Astrocyte (in vitro differentiated cells and primary cell): ENCODE measurements around the gene TOX3.

Experiments
- EZH2 ChIP-seq: IDR thresholded peaks from 2 replicates; pipeline ENCODE4 v1.6.1; 2012; ENCODE audit warnings: mild to moderate bottlenecking, low read length, inconsistent platforms; ENCODE audit not compliant: insufficient read depth
- TF ChIP-seq, protein P1 (sequence below): IDR thresholded peaks from 2 replicates; pipeline ENCODE4 v1.5.1; 2011; ENCODE audit warnings: low read depth, mild to moderate bottlenecking, inconsistent platforms, low read length, moderate library complexity; ENCODE audit not compliant: insufficient read depth

DNA sequence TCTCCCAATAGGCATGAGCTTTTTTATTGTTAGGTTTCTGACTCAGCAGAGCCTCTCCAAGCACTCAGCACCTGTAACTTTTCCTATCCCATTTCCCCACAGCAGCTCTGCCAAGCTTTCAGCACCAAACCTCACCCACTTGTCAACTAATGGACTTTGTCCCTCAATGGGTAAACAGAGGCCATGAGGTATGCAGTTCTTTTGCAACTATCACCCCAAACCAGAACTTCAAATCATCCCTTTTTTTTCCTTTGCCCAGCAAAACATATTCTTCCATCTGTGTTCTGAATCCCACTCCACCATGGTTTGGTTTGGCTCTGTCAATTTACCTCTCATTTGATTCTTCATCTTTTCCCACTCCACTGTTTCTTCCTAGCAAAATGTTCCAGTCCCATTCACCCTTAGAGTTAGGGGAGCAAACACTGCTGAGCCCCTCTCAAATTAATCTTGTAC lies 58.1 kb downstream of the TOX3 start:
- TF ChIP-seq, protein P1, sequence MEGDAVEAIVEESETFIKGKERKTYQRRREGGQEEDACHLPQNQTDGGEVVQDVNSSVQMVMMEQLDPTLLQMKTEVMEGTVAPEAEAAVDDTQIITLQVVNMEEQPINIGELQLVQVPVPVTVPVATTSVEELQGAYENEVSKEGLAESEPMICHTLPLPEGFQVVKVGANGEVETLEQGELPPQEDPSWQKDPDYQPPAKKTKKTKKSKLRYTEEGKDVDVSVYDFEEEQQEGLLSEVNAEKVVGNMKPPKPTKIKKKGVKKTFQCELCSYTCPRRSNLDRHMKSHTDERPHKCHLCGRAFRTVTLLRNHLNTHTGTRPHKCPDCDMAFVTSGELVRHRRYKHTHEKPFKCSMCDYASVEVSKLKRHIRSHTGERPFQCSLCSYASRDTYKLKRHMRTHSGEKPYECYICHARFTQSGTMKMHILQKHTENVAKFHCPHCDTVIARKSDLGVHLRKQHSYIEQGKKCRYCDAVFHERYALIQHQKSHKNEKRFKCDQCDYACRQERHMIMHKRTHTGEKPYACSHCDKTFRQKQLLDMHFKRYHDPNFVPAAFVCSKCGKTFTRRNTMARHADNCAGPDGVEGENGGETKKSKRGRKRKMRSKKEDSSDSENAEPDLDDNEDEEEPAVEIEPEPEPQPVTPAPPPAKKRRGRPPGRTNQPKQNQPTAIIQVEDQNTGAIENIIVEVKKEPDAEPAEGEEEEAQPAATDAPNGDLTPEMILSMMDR = no peak
- TF ChIP-seq EZH2 = no peak
